GM12891 (cell line): ENCODE results near the gene NEURL4.

Experiments used
- PAX5 ChIP-seq: IDR thresholded peaks from 2 replicates; pipeline ENCODE4 v1.6.1; 2011; ENCODE audit warnings: low read length, moderate library complexity, mild to moderate bottlenecking; ENCODE audit not compliant: insufficient read depth, severe bottlenecking
- POLR2A ChIP-seq: IDR thresholded peaks from 2 replicates; pipeline ENCODE4 v1.6.1; 2011; ENCODE audit warnings: low read depth, low read length, control low read depth
- POLR2AphosphoS5 ChIP-seq: IDR thresholded peaks from 2 replicates; pipeline ENCODE4 v1.6.1; 2011; ENCODE audit warnings: low read depth, low read length, control low read depth
- SPI1 ChIP-seq: IDR thresholded peaks from 2 replicates; pipeline ENCODE4 v1.6.1; 2011; ENCODE audit warnings: low read depth, low read length, control low read depth
- TAF1 ChIP-seq: IDR thresholded peaks from 2 replicates; pipeline ENCODE4 v1.6.1; 2011; ENCODE audit warnings: low read depth, low read length, control low read depth

DNA sequence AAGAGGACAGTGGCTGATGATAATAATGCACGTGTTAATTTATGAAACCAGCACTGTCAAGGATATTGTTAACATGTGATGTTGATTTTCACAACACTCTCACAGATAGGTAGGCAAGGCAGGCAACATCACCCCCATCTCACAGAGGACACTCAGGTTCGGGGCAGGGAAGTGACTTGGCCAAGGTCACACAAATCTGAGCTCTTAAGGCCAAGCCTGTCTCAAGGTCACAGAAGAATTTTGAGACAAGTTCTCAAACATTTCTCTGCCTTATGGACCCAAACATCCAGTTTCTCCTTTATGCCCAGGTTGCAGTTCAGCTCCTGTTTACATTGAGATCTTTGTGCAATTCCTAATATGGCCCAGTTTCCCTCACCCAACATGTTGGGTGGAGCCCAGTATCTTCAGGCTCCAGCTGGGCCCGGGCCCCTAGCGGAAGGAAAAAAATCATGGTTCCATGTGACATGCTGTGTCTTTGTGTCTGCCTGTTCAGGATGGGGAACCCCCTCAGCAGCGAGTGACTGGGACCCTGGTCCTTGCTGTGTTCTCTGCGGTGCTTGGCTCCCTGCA is 46.3 kb downstream of the NEURL4 start:
- TF ChIP-seq POLR2A (no peak), POLR2AphosphoS5 (no peak), TAF1 (no peak), PAX5 (no peak), SPI1 (no peak)
